Astrocyte (in vitro differentiated cells and primary cell): Measurements from ENCODE around the gene RBSN.

Source experiments
- EZH2 ChIP-seq: IDR thresholded peaks from 2 replicates; pipeline ENCODE4 v1.6.1; 2012; ENCODE audit warnings: mild to moderate bottlenecking, low read length, inconsistent platforms; ENCODE audit not compliant: insufficient read depth
- TF ChIP-seq, protein P1 (sequence below): IDR thresholded peaks from 2 replicates; pipeline ENCODE4 v1.5.1; 2011; ENCODE audit warnings: low read depth, mild to moderate bottlenecking, inconsistent platforms, low read length, moderate library complexity; ENCODE audit not compliant: insufficient read depth

- TF ChIP-seq EZH2 = no peak
- TF ChIP-seq, protein P1, sequence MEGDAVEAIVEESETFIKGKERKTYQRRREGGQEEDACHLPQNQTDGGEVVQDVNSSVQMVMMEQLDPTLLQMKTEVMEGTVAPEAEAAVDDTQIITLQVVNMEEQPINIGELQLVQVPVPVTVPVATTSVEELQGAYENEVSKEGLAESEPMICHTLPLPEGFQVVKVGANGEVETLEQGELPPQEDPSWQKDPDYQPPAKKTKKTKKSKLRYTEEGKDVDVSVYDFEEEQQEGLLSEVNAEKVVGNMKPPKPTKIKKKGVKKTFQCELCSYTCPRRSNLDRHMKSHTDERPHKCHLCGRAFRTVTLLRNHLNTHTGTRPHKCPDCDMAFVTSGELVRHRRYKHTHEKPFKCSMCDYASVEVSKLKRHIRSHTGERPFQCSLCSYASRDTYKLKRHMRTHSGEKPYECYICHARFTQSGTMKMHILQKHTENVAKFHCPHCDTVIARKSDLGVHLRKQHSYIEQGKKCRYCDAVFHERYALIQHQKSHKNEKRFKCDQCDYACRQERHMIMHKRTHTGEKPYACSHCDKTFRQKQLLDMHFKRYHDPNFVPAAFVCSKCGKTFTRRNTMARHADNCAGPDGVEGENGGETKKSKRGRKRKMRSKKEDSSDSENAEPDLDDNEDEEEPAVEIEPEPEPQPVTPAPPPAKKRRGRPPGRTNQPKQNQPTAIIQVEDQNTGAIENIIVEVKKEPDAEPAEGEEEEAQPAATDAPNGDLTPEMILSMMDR = no peak
Observed at GRCh38 chr3:15052335-15053242, 46.4 kb downstream of the RBSN start.
